Mesenchymal stem cell (in vitro differentiated cells and primary cell): ENCODE results near the gene IFT122.

Experiments used
- DNase-seq: peaks from one replicate; pipeline ENCODE4 v3.0.0-alpha.2; 2013
- H2AFZ ChIP-seq: one replicate; pipeline ENCODE4 v1.6.1; 2013; ENCODE audit warnings: low read depth, mild to moderate bottlenecking, control low read depth, inconsistent platforms, low read length, moderate library complexity
- H2AK5ac ChIP-seq: 2 replicates; pipeline ENCODE4 v1.6.1; 2013; ENCODE audit warnings: low read length, moderate library complexity, mild to moderate bottlenecking, inconsistent platforms; ENCODE audit not compliant: severe bottlenecking
- H2BK120ac ChIP-seq: one replicate; pipeline ENCODE4 v1.6.1; 2013; ENCODE audit warnings: low read depth, mild to moderate bottlenecking, inconsistent platforms, low read length, moderate library complexity
- H2BK12ac ChIP-seq, 2 experiments: one replicate each; pipeline ENCODE4 v1.6.1; 2013; ENCODE audit warnings: inconsistent platforms in 2 of 2, low read length in 2 of 2, mild to moderate bottlenecking in 2 of 2, moderate library complexity in 2 of 2, control low read depth in 1 of 2
- H2BK15ac ChIP-seq: one replicate; pipeline ENCODE4 v1.6.1; 2013; ENCODE audit warnings: mild to moderate bottlenecking, low read depth, inconsistent platforms; ENCODE audit not compliant: poor library complexity, severe bottlenecking
- H2BK5ac ChIP-seq: 2 replicates; pipeline ENCODE4 v1.6.1; 2013; ENCODE audit warnings: low read depth, mild to moderate bottlenecking, low read length, control low read depth, inconsistent platforms; ENCODE audit not compliant: poor library complexity, severe bottlenecking
- H3K14ac ChIP-seq, 2 experiments: one replicate each; pipeline ENCODE4 v1.6.1; 2013; ENCODE audit warnings: inconsistent platforms in 2 of 2, low read length in 2 of 2, control low read depth in 1 of 2, mild to moderate bottlenecking in 1 of 2, moderate library complexity in 1 of 2
- H3K18ac ChIP-seq, 2 experiments: one replicate each; pipeline ENCODE4 v1.6.1; 2013; ENCODE audit warnings: inconsistent platforms in 2 of 2, low read length in 2 of 2, control low read depth in 1 of 2, low read depth in 1 of 2, mild to moderate bottlenecking in 1 of 2
- H3K23ac ChIP-seq, 2 experiments: one replicate each; pipeline ENCODE4 v1.6.1; 2013; ENCODE audit warnings: inconsistent platforms in 2 of 2, low read length in 2 of 2, mild to moderate bottlenecking in 2 of 2, moderate library complexity in 2 of 2, control low read depth in 1 of 2
- H3K27ac ChIP-seq: 2 replicates; pipeline ENCODE4 v1.5.1; 2013; ENCODE audit warnings: mild to moderate bottlenecking, moderate library complexity, low read length, control low read depth, inconsistent platforms; ENCODE audit not compliant: poor library complexity, severe bottlenecking
- H3K27me3 ChIP-seq, 2 experiments: 2 replicates each; pipeline versions ENCODE4 v1.6.1 to v1.7.0; 2013; ENCODE audit warnings: low read length in 2 of 2, mild to moderate bottlenecking in 2 of 2, moderate library complexity in 2 of 2, control low read depth in 1 of 2, inconsistent platforms in 1 of 2; ENCODE audit not compliant: control insufficient read depth in 1 of 2, insufficient read depth in 1 of 2
- H3K36me3 ChIP-seq, 2 experiments: 2 replicates each; pipeline versions ENCODE4 v1.6.1 to v1.7.0; 2013; ENCODE audit warnings: low read length in 2 of 2, control low read depth in 1 of 2, inconsistent platforms in 1 of 2, low read depth in 1 of 2, mild to moderate bottlenecking in 1 of 2; ENCODE audit not compliant: insufficient read depth in 2 of 2, control insufficient read depth in 1 of 2
- H3K4ac ChIP-seq, 2 experiments: one replicate each; pipeline ENCODE4 v1.6.1; 2013; ENCODE audit warnings: inconsistent platforms in 2 of 2, low read length in 2 of 2, mild to moderate bottlenecking in 2 of 2, moderate library complexity in 2 of 2, control low read depth in 1 of 2, low read depth in 1 of 2
- H3K4me1 ChIP-seq: 2 replicates; pipeline ENCODE4 v1.6.1; 2013; ENCODE audit warnings: low read depth, low read length, control low read depth; ENCODE audit not compliant: control insufficient read depth, insufficient read depth
- H3K4me2 ChIP-seq: 2 replicates; pipeline ENCODE4 v1.6.1; 2013; ENCODE audit warnings: low read length, mild to moderate bottlenecking, inconsistent platforms; ENCODE audit not compliant: poor library complexity, severe bottlenecking
- H3K4me3 ChIP-seq, 2 experiments: 2 replicates each; pipeline versions ENCODE4 v1.5.1 to v1.7.0; 2013; ENCODE audit warnings: low read length in 2 of 2, mild to moderate bottlenecking in 2 of 2, control low read depth in 1 of 2, low read depth in 1 of 2; ENCODE audit not compliant: insufficient read depth in 1 of 2
- H3K79me1 ChIP-seq: replicated peaks from 2 replicates; pipeline ENCODE4 v1.6.1; 2013; ENCODE audit warnings: mild to moderate bottlenecking, control low read depth, low read length, inconsistent platforms; ENCODE audit not compliant: poor library complexity, severe bottlenecking
- H3K9ac ChIP-seq: 2 replicates; pipeline ENCODE4 v1.7.0; 2013; ENCODE audit warnings: mild to moderate bottlenecking, low read length, moderate library complexity
- H3K9me3 ChIP-seq: 2 replicates; pipeline ENCODE4 v1.7.0; 2013; ENCODE audit warnings: mild to moderate bottlenecking, low read length; ENCODE audit not compliant: control insufficient read depth
- H4K8ac ChIP-seq: one replicate; pipeline ENCODE4 v1.6.1; 2013; ENCODE audit warnings: inconsistent platforms, mild to moderate bottlenecking, low read length, moderate library complexity
- H4K91ac ChIP-seq: one replicate; pipeline ENCODE4 v1.6.1; 2013; ENCODE audit warnings: mild to moderate bottlenecking, low read length, inconsistent platforms
- WGBS: methylation state at CpG from one replicate; pipeline ENCODE4 v1.1.7; 2013; ENCODE audit warnings: mixed read lengths; 5-methylcytosine and 5-hydroxymethylcytosine counted together

The IFT122 gene

DNA sequence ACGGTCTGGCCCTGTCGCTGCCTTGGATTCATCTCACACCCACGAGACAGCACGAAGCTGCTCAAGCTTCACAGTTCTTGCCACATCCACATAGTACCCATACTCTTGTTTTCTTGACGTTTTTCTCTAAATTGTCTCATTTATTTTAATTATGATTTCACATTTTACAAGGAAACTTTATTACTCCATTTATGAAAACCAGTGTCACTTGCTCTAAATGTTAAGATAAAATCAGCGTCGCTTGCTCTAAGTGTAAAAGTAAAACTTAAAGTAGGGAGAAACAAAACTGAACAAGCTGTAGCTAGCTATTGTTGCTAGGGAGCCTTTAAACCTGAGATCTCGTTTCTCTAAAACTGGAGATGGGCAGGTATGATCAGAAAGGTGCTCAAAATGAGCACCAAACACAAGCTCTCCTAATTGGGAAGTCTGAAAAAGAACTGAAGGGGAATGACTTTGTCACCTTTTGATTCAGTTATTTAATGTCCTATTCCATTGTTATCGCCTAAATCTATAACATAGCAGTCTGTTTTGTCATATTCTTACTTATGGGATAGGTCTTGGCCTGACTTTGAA is 680 bp downstream of the IFT122 start:
- H3K23ac ChIP-seq, result no peak overlapping the region

DNA sequence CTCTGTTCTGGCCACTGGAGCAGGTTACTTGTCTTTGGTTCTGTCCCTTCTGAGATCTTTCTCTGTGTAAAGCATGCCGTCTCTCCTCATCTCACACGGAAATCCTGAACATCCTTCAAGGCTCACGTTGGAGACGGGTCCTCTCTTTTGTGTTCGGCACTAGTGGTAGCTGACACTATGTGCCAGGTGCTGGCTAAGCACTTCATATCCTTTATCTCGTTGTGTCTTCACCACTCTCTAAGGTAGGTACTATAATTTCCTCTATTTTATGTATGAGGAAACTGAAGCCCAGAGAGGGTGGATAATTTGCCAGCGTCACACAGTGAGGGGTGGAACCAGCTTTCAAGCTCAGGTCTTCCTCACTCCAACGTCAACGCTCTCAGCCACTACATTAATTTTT is 1.2 kb downstream of the IFT122 start:
- H4K91ac ChIP-seq, result no peak overlapping the region
- no peak overlapping the region for H2BK5ac ChIP-seq
- H3K4me1 ChIP-seq, result peaks cover 6% of the 10 kb centered on the region
- peaks cover 2 to 20% of the 10 kb centered on the region in 2 experiments for H3K36me3 ChIP-seq
- H3K14ac ChIP-seq, result no peak overlapping the region
- 76% methylated on average over 6 of the region's 9 CpGs for WGBS
- peak overlapping the region; percentile 77 for H3K4me2 ChIP-seq
- H2AFZ ChIP-seq, result no peak overlapping the region
- H3K9me3 ChIP-seq, result no peaks in the 10 kb centered on the region
- no peak for DNase-seq
- H3K4ac ChIP-seq, result peak overlapping the region in 1 of 2 experiments; percentile 7
- H4K8ac ChIP-seq, result no peak overlapping the region
- no peak overlapping the region for H3K27ac ChIP-seq
- H2AK5ac ChIP-seq, result no peak overlapping the region
- peak overlapping the region in 1 of 2 experiments; percentile 61 for H2BK12ac ChIP-seq
- H3K23ac ChIP-seq, result no peak overlapping the region
- peak overlapping the region in 1 of 2 experiments; percentile 74 for H3K18ac ChIP-seq
- H3K79me1 ChIP-seq, result peaks cover 26% of the 10 kb centered on the region
- H2BK15ac ChIP-seq, result no peak overlapping the region
- H3K9ac ChIP-seq, result peak overlapping the region; percentile 93
- peak overlapping the region in 1 of 2 experiments; percentile 98 for H3K4me3 ChIP-seq
- H3K27me3 ChIP-seq, result no peaks in the 10 kb centered on the region
- H2BK120ac ChIP-seq, result no peak overlapping the region

More for the DNA sequence above, 680 bp downstream of the IFT122 start:
- H2BK120ac ChIP-seq, result no peak overlapping the region
- peak overlapping the region; percentile 25 for H3K27ac ChIP-seq
- H3K27me3 ChIP-seq, result no peaks in the 10 kb centered on the region
- DNase-seq, result no peak
- H3K79me1 ChIP-seq, result peaks cover 26% of the 10 kb centered on the region
- H3K4me1 ChIP-seq, result peaks cover 5% of the 10 kb centered on the region
- H2BK15ac ChIP-seq, result no peak overlapping the region
- no peak overlapping the region for H3K4ac ChIP-seq
- H4K91ac ChIP-seq, result no peak overlapping the region
- H4K8ac ChIP-seq, result no peak overlapping the region
- no peaks in the 10 kb centered on the region for H3K9me3 ChIP-seq
- H3K18ac ChIP-seq, result peak overlapping the region in 1 of 2 experiments; percentile 93
- H3K4me3 ChIP-seq, result peak overlapping the region; percentile 81 to 98
- peak overlapping the region; percentile 93 for H3K9ac ChIP-seq
- peak overlapping the region; percentile 77 for H3K4me2 ChIP-seq
- no peak overlapping the region for H2BK5ac ChIP-seq
- H2AK5ac ChIP-seq, result no peak overlapping the region
- no peak overlapping the region for H2AFZ ChIP-seq
- H3K14ac ChIP-seq, result no peak overlapping the region
- 15% methylated on average over 7 of the region's 9 CpGs for WGBS
- peaks cover 2 to 25% of the 10 kb centered on the region in 2 experiments for H3K36me3 ChIP-seq
- no peak overlapping the region for H2BK12ac ChIP-seq

- 80% methylated on average over 4 of the region's 4 CpGs for WGBS
- H3K18ac ChIP-seq, result no peak overlapping the region
- H2AK5ac ChIP-seq, result no peak overlapping the region
- H2AFZ ChIP-seq, result no peak overlapping the region
- no peak overlapping the region for H3K4ac ChIP-seq
- no peaks in the 10 kb centered on the region for H3K27me3 ChIP-seq
- H3K9ac ChIP-seq, result peak overlapping the region; percentile 93
- peaks cover 8% of the 10 kb centered on the region for H3K4me1 ChIP-seq
- H3K14ac ChIP-seq, result no peak overlapping the region
- H2BK120ac ChIP-seq, result no peak overlapping the region
- H3K36me3 ChIP-seq, result peaks cover 2 to 14% of the 10 kb centered on the region in 2 experiments
- H3K79me1 ChIP-seq, result peaks cover 27% of the 10 kb centered on the region
- H4K8ac ChIP-seq, result no peak overlapping the region
- no peak overlapping the region for H3K23ac ChIP-seq
- H3K9me3 ChIP-seq, result no peaks in the 10 kb centered on the region
- H3K4me2 ChIP-seq, result no peak overlapping the region
- peak overlapping the region in 1 of 2 experiments; percentile 98 for H3K4me3 ChIP-seq
- DNase-seq, result no peak
- H2BK15ac ChIP-seq, result no peak overlapping the region
- H2BK5ac ChIP-seq, result no peak overlapping the region
- no peak overlapping the region for H2BK12ac ChIP-seq
- H3K27ac ChIP-seq, result peak overlapping the region; percentile 69
- H4K91ac ChIP-seq, result no peak overlapping the region
Measured at GRCh38 chr3:129441782-129442181, 1.8 kb downstream of the IFT122 start.

DNA sequence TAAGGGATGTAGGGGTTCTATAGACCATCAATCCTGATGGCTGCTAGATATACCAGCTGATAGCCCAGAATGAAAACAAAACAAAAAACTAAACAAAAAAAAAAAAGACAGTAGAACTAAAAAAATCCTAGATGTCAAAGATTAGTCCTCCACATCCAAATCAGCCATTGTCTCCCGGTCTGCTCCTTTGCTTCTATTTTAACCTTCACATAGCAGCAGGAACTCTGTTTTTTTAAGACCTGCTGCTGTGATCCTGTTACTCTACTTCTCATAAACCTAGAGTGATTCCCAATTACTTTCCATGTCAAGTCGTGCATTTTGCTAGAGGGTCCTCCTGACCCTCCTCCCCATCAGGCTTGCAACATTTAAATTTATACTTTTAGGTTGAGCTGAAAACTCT is 2.5 kb downstream of the IFT122 start:
- H3K18ac ChIP-seq, result no peak overlapping the region
- 79% methylated on average over 2 of the region's 2 CpGs for WGBS
- no peak overlapping the region for H4K91ac ChIP-seq
- H3K4ac ChIP-seq, result no peak overlapping the region
- no peak overlapping the region for H2AFZ ChIP-seq
- peaks cover 0 to 7% of the 10 kb centered on the region in 2 experiments for H3K36me3 ChIP-seq
- H2BK5ac ChIP-seq, result no peak overlapping the region
- no peaks in the 10 kb centered on the region for H3K27me3 ChIP-seq
- peak overlapping the region; percentile 93 for H3K9ac ChIP-seq
- peak overlapping the region in 1 of 2 experiments; percentile 98 for H3K4me3 ChIP-seq
- no peak overlapping the region for H2AK5ac ChIP-seq
- no peak overlapping the region for H2BK12ac ChIP-seq
- no peak overlapping the region for H2BK120ac ChIP-seq
- H3K9me3 ChIP-seq, result no peaks in the 10 kb centered on the region
- peaks cover 9% of the 10 kb centered on the region for H3K4me1 ChIP-seq
- H2BK15ac ChIP-seq, result no peak overlapping the region
- H3K27ac ChIP-seq, result no peak overlapping the region
- peaks cover 26% of the 10 kb centered on the region for H3K79me1 ChIP-seq
- H3K4me2 ChIP-seq, result no peak overlapping the region
- no peak overlapping the region for H3K14ac ChIP-seq
- no peak overlapping the region for H3K23ac ChIP-seq
- DNase-seq, result no peak
- no peak overlapping the region for H4K8ac ChIP-seq
